HepG2 (cell line): ENCODE measurements around the gene MBD5. TPM values are rescaled to one million over a fixed set of nuclear protein-coding genes. Genes with fewer than 3 reads are reported as not detected.

Source experiments
- ADNP ChIP-seq: sonication (generic); formaldehyde crosslinking; IDR thresholded peaks from 2 replicates; pipeline ENCODE4 v1.4.0; 2020; ENCODE audit warnings: missing genetic modification reagents
- CC2D1A ChIP-seq: sonication (generic); formaldehyde crosslinking; IDR thresholded peaks from 2 replicates; pipeline ENCODE4 v1.8.1; 2023; ENCODE audit warnings: mild to moderate bottlenecking, missing genetic modification reagents
- EP300 ChIP-seq, 3 experiments: sonication (generic) in 1 of 3; formaldehyde crosslinking in 1 of 3; IDR thresholded peaks; 2 replicates each; pipeline versions ENCODE4 v1.5.1 to v1.6.1; 2011 to 2020; ENCODE audit warnings: low read depth in 2 of 3, low read length in 2 of 3, borderline replicate concordance in 1 of 3, improper control_type of control experiment in 1 of 3, mild to moderate bottlenecking in 1 of 3, missing genetic modification reagents in 1 of 3, moderate library complexity in 1 of 3
- GFI1 ChIP-seq: sonication (generic); formaldehyde crosslinking; IDR thresholded peaks from 2 replicates; pipeline ENCODE4 v1.5.0; 2020; ENCODE audit warnings: missing genetic modification reagents, mild to moderate bottlenecking, borderline replicate concordance
- HOMEZ ChIP-seq: IDR thresholded peaks from 2 replicates; pipeline ENCODE4 v1.6.1; 2016; ENCODE audit warnings: low read depth
- JUNB ChIP-seq: sonication (generic); formaldehyde crosslinking; IDR thresholded peaks from 2 replicates; pipeline ENCODE4 v1.8.0; 2022; ENCODE audit warnings: missing genetic modification reagents, mild to moderate bottlenecking, borderline replicate concordance
- KAT2B ChIP-seq: fragments of 150-350 bp; IDR thresholded peaks from 2 replicates; pipeline ENCODE4 v1.6.1; 2014; ENCODE audit warnings: low read depth, low read length, borderline replicate concordance
- LRRFIP1 ChIP-seq: sonication (generic); formaldehyde crosslinking; conservative IDR thresholded peaks from 2 replicates; pipeline ENCODE4 v1.4.0; 2020; ENCODE audit warnings: missing genetic modification reagents
- MIER2 ChIP-seq: IDR thresholded peaks from 2 replicates; pipeline ENCODE4 v1.6.1; 2016; ENCODE audit warnings: missing biosample characterization, missing genetic modification reagents
- MXD1 ChIP-seq: sonication (generic); formaldehyde crosslinking; IDR thresholded peaks from 2 replicates; pipeline ENCODE4 v1.4.0; 2020; ENCODE audit warnings: mild to moderate bottlenecking, missing genetic modification reagents
- NAIF1 ChIP-seq: sonication (generic); formaldehyde crosslinking; IDR thresholded peaks from 2 replicates; pipeline ENCODE4 v1.5.0; 2020; ENCODE audit warnings: mild to moderate bottlenecking, missing genetic modification reagents, borderline replicate concordance
- NFKBIZ ChIP-seq: IDR thresholded peaks from 2 replicates; pipeline ENCODE4 v1.6.1; 2018; ENCODE audit warnings: missing genetic modification reagents, missing compliant biosample characterization
- NR2F2 ChIP-seq: IDR thresholded peaks from 2 replicates; pipeline ENCODE4 v1.6.1; 2012; ENCODE audit warnings: low read depth, inconsistent platforms, borderline replicate concordance
- POLR2AphosphoS2 ChIP-seq: IDR thresholded peaks from 2 replicates; pipeline ENCODE4 v1.6.1; 2011; ENCODE audit warnings: low read depth, low read length, improper control_type of control experiment
- REL ChIP-seq: sonication (generic); formaldehyde crosslinking; conservative IDR thresholded peaks from 2 replicates; pipeline ENCODE4 v1.8.0; 2022; ENCODE audit warnings: mild to moderate bottlenecking, missing genetic modification reagents, moderate library complexity
- SOX5 ChIP-seq: IDR thresholded peaks from 2 replicates; pipeline ENCODE4 v1.6.1; 2016; ENCODE audit warnings: borderline replicate concordance
- ZBTB46 ChIP-seq: sonication (generic); formaldehyde crosslinking; IDR thresholded peaks from 2 replicates; pipeline ENCODE4 v1.4.0; 2020; ENCODE audit warnings: mild to moderate bottlenecking, missing genetic modification reagents, borderline replicate concordance
- ZNF160 ChIP-seq: sonication (generic); formaldehyde crosslinking; IDR thresholded peaks from 2 replicates; pipeline ENCODE4 v1.8.0; 2022; ENCODE audit warnings: mild to moderate bottlenecking, inconsistent platforms, missing genetic modification reagents
- ZNF30 ChIP-seq: sonication (generic); formaldehyde crosslinking; IDR thresholded peaks from 2 replicates; pipeline ENCODE4 v1.5.0; 2020; ENCODE audit warnings: mild to moderate bottlenecking, missing genetic modification reagents
- ZNF362 ChIP-seq: sonication (generic); formaldehyde crosslinking; IDR thresholded peaks from 2 replicates; pipeline ENCODE4 v1.4.0; 2020; ENCODE audit warnings: missing genetic modification reagents, mild to moderate bottlenecking, borderline replicate concordance
- ZNF652 ChIP-seq: IDR thresholded peaks from 2 replicates; pipeline ENCODE4 v1.6.1; 2016; ENCODE audit warnings: low read depth, borderline replicate concordance
- ZNF737 ChIP-seq: sonication (generic); formaldehyde crosslinking; IDR thresholded peaks from 2 replicates; pipeline ENCODE4 v1.5.0; 2020; ENCODE audit warnings: missing genetic modification reagents, mild to moderate bottlenecking, borderline replicate concordance
- polyA plus RNA-seq, 8 experiments: library from polyadenylated mRNA; depleted of rRNA in 3 of 8; stranded (reverse) in 7 of 8; unstranded in 1 of 8; fragments of >200 nt; fragmentation: Illumina TruSeq in 4 of 8; extraction: Trizol in 4 of 8; gene quantifications; 2 replicates each; pipeline versions ENCODE4 v1.2.1 to v1.2.3, GENCODE V29; 2011 to 2016; ENCODE audit warnings: low read depth in 4 of 8, missing spikeins in 1 of 8, mixed read lengths in 1 of 8; ENCODE audit not compliant: insufficient read depth in 1 of 8
- total RNA-seq, 5 experiments: library from RNA; depleted of rRNA; stranded (reverse); fragments of >200 nt; fragmentation: Illumina TruSeq; extraction: Trizol; gene quantifications; 2 replicates each; pipeline ENCODE4 v1.2.3, GENCODE V29; 2016; ENCODE audit warnings: low read depth in 1 of 5

The MBD5 gene
- total and polyA plus RNA-seq, 2 of the 13 experiments (the other 11 are each of a cell fraction or from before 2014, with no cell fraction given): 13.5 to 26.4 TPM

GRCh38 chr2:148251993-148252392 is 231.1 kb downstream of the MBD5 start (continued):
- no peak for TF ChIP-seq NAIF1 (CRISPR knock-in tag)
- TF ChIP-seq EP300 (IDR thresholded peaks at IDR 0.05; ENCODE audit: low read depth in 2 of 2, low read length in 2 of 2): 0 out of 4 replicates have a peak, but pooled peaks of 1 of the 2 experiments have one; percentile 5
- TF ChIP-seq EP300 (CRISPR knock-in tag; IDR thresholded peaks at IDR 0.05; ENCODE audit: borderline replicate concordance): no peak
- TF ChIP-seq MIER2 (CRISPR knock-in tag): 0 out of 2 replicates have a peak, but pooled peaks have one; percentile 43
- TF ChIP-seq HOMEZ (CRISPR knock-in tag): peak; percentile 48; the same call in 1 of the 2 replicates
- no peak for TF ChIP-seq KAT2B
- no peak for TF ChIP-seq REL
- no peak for TF ChIP-seq MXD1
- TF ChIP-seq NFKBIZ (CRISPR knock-in tag): no peak
- no peak for TF ChIP-seq JUNB (CRISPR knock-in tag)
- no peak for TF ChIP-seq POLR2AphosphoS2
- TF ChIP-seq ZNF30: no peak
- TF ChIP-seq ZBTB46 (CRISPR knock-in tag): no peak
- no peak for TF ChIP-seq ZNF160 (CRISPR knock-in tag)
- no peak for TF ChIP-seq ZNF737 (CRISPR knock-in tag)
- TF ChIP-seq ADNP (CRISPR knock-in tag): no peak
- no peak for TF ChIP-seq GFI1 (CRISPR knock-in tag)
- TF ChIP-seq ZNF652: no peak
- no peak for TF ChIP-seq CC2D1A (CRISPR knock-in tag)
- no peak for TF ChIP-seq LRRFIP1 (CRISPR knock-in tag)
- TF ChIP-seq NR2F2: no peak
- TF ChIP-seq ZNF362 (CRISPR knock-in tag): no peak
- peak; percentile 17; the same call in 1 of the 2 replicates for TF ChIP-seq SOX5 (CRISPR knock-in tag)
